B cell (primary cell): ENCODE results near the gene CPLX1. TPM values are rescaled to one million over a fixed set of nuclear protein-coding genes. Genes with fewer than 3 reads are reported as not detected.

Source experiments
- ATAC-seq: fragments of 200-7000 bp; cut with Tn5 transposase; one replicate; pipeline ENCODE4 v1.10.0; 2021; ENCODE audit warnings: low read depth, mild to moderate bottlenecking, moderate number of reproducible peaks, moderate library complexity
- CTCF ChIA-PET: fragments of 350-600 bp; sonication (Branson Sonifier 250); formaldehyde crosslinking; loops from one replicate; lab custom pipeline; 2021; ENCODE audit warnings: antibody characterized with exemption, inconsistent platforms; lab: Charles Lee
- POLR2A ChIA-PET: fragments of 350-600 bp; sonication (Branson Sonifier 250); formaldehyde crosslinking; loops from one replicate; lab custom pipeline; 2021; ENCODE audit warnings: antibody characterized with exemption; lab: Charles Lee
- DNase-seq: peaks from one replicate; pipeline ENCODE4 v3.0.0; 2013
- H2AFZ ChIP-seq: 2 replicates; pipeline ENCODE4 v1.6.1; 2012; ENCODE audit warnings: mild to moderate bottlenecking, low read depth, low read length; ENCODE audit not compliant: insufficient read depth, poor library complexity, severe bottlenecking
- H3K27ac ChIP-seq, 2 donors: 1 replicate in 1 of 2; 2 replicates in 1 of 2; pipeline ENCODE4 v1.5.1; 2012 to 2013; ENCODE audit warnings: low read length in 2 of 2, mild to moderate bottlenecking in 2 of 2, moderate library complexity in 1 of 2
- H3K27me3 ChIP-seq, 4 experiments: fragments of 200-600 bp in 1 of 4; sonication (generic) in 1 of 4; replicated peaks in 1 of 4; 1 replicate in 2 of 4; 2 replicates in 2 of 4; pipeline versions ENCODE4 v1.6.1 to v1.7.0; 2013 to 2016; ENCODE audit warnings: low read length in 3 of 4, mild to moderate bottlenecking in 2 of 4, mixed read lengths in 1 of 4, moderate library complexity in 1 of 4; ENCODE audit not compliant: insufficient read depth in 4 of 4, control insufficient read depth in 3 of 4; ENCODE audit errors: control extremely low read depth in 1 of 4
- H3K36me3 ChIP-seq, 2 experiments: replicated peaks in 1 of 2; 1 replicate in 1 of 2; 2 replicates in 1 of 2; pipeline versions ENCODE4 v1.6.1 to v1.7.1; 2013; ENCODE audit warnings: low read length in 1 of 2; ENCODE audit not compliant: insufficient read depth in 2 of 2, control insufficient read depth in 1 of 2; ENCODE audit errors: control extremely low read depth in 1 of 2, extremely low read depth in 1 of 2
- H3K4me1 ChIP-seq, 2 donors: fragments of 200-600 bp in 1 of 2; sonication (generic) in 1 of 2; 1 replicate in 1 of 2; 2 replicates in 1 of 2; pipeline versions ENCODE4 v1.5.1 to v1.6.1; 2013 to 2017; ENCODE audit warnings: low read length in 2 of 2; ENCODE audit not compliant: control insufficient read depth in 2 of 2, insufficient read depth in 2 of 2
- H3K4me2 ChIP-seq: replicated peaks from 2 replicates; pipeline ENCODE3; 2012; ENCODE audit warnings: mild to moderate bottlenecking, low read depth, low read length; ENCODE audit not compliant: poor library complexity, severe bottlenecking
- H3K4me3 ChIP-seq, 5 experiments: fragments of 200-600 bp in 1 of 5; sonication (generic) in 1 of 5; 1 replicate in 3 of 5; 2 replicates in 2 of 5; pipeline versions ENCODE4 v1.5.1 to v1.7.0; 2011 to 2016; ENCODE audit warnings: low read length in 4 of 5, mild to moderate bottlenecking in 4 of 5, low read depth in 2 of 5, control low read depth in 1 of 5, moderate library complexity in 1 of 5; ENCODE audit not compliant: insufficient read depth in 1 of 5; ENCODE audit errors: control extremely low read depth in 1 of 5, extremely low read depth in 1 of 5
- H3K79me2 ChIP-seq: fragments of 200-600 bp; sonication (generic); one replicate; pipeline ENCODE4 v1.6.0; 2016; ENCODE audit warnings: low read length; ENCODE audit not compliant: control insufficient read depth, insufficient read depth
- H3K9ac ChIP-seq: fragments of 200-600 bp; sonication (generic); 2 replicates; pipeline ENCODE4 v1.6.1; 2017; ENCODE audit warnings: mild to moderate bottlenecking, low read length, moderate library complexity
- H3K9me3 ChIP-seq, 3 donors: one replicate each; pipeline versions ENCODE4 v1.6.1 to v1.7.1; 2013; ENCODE audit warnings: low read length in 2 of 3; ENCODE audit not compliant: control insufficient read depth in 2 of 3, insufficient read depth in 1 of 3; ENCODE audit errors: control extremely low read depth in 1 of 3
- H4K20me1 ChIP-seq: 2 replicates; pipeline ENCODE4 v1.6.0; 2012; ENCODE audit warnings: mild to moderate bottlenecking, low read length; ENCODE audit not compliant: insufficient read depth, control insufficient read depth, poor library complexity, severe bottlenecking
- H3K27ac Mint-ChIP-seq: one replicate; pipeline ENCODE4 v1.8.0; 2021; ENCODE audit warnings: mixed read lengths
- H3K27me3 Mint-ChIP-seq: one replicate; pipeline ENCODE4 v1.8.0; 2021; ENCODE audit warnings: mixed read lengths
- H3K4me1 Mint-ChIP-seq: one replicate; pipeline ENCODE4 v1.8.0; 2021; ENCODE audit warnings: mixed read lengths
- H3K4me3 Mint-ChIP-seq: one replicate; pipeline ENCODE4 v1.8.0; 2021; ENCODE audit warnings: mixed read lengths
- H3K9me3 Mint-ChIP-seq: one replicate; pipeline ENCODE4 v1.8.0; 2022; ENCODE audit warnings: mixed read lengths; ENCODE audit not compliant: insufficient read depth
- CTCF ChIP-seq: fragments of 200-600 bp; IDR thresholded peaks from one replicate; pipeline ENCODE4 v1.8.0; 2022; ENCODE audit warnings: antibody characterized with exemption, mild to moderate bottlenecking
- EZH2 ChIP-seq: IDR thresholded peaks from 2 replicates; pipeline ENCODE4 v1.6.1; 2012; ENCODE audit warnings: borderline replicate concordance, low read depth, mild to moderate bottlenecking, moderate library complexity, low read length; ENCODE audit not compliant: insufficient read depth, poor library complexity, severe bottlenecking
- WGBS: methylation state at CpG from one replicate; pipeline ENCODE4 v1.1.5; 2013; ENCODE audit warnings: missing lambda C conversion rate; ENCODE audit not compliant: insufficient coverage; 5-methylcytosine and 5-hydroxymethylcytosine counted together
- intact Hi-C: fragments of 100-400 bp; cut with micrococcal nuclease; formaldehyde crosslinking; loops from one replicate; pipeline ENCODE4 v1.10.0; 2022
- polyA plus RNA-seq: library from polyadenylated mRNA; depleted of rRNA; stranded (reverse); fragments of >200 nt; gene quantifications from 2 replicates; pipeline ENCODE4 v1.2.3, GENCODE V29; 2012
- total RNA-seq, 2 donors: library from RNA; stranded (reverse); fragments of 120-200 nt in 1 of 2; gene quantifications; 1 replicate in 1 of 2; 2 replicates in 1 of 2; pipeline versions ENCODE4 v1.2.3 to v1.2.4, GENCODE V29; 2013 to 2022

Gene CPLX1
- total and polyA plus RNA-seq, 2 donors (not counting 1 experiment from before 2014, with no cell fraction given) = not detected

GRCh38 chr4:796206-796605 lies 29.7 kb downstream of the CPLX1 start:
- peaks cover 29% of the 10 kb centered on the region for H3K4me1 Mint-ChIP-seq
- DNase-seq (no peak), ATAC-seq (no peak)
- no peak overlapping the region for H3K4me3 Mint-ChIP-seq
- no peaks in the 10 kb centered on the region for H3K9me3 Mint-ChIP-seq
- Histone ChIP-seq H3K4me3 (no peak overlapping the region), H4K20me1 (no peaks in the 10 kb centered on the region), H3K36me3 (no peaks in the 10 kb centered on the region), H3K27me3 (peaks cover 0 to 52% (median 31%) of the 10 kb centered on the region in 4 experiments), H3K4me2 (no peak overlapping the region), H3K9ac (no peak overlapping the region), H3K27ac (no peak overlapping the region), H3K9me3 (peaks cover 0 to 10% (median 0%) of the 10 kb centered on the region in 3 donors), H3K79me2 (no peaks in the 10 kb centered on the region), H2AFZ (no peak overlapping the region), H3K4me1 (peaks cover 36 to 39% of the 10 kb centered on the region in 2 donors)
- ChIA-PET CTCF (interaction anchor here (1.5 kb wide), 1 partner anchor 53 kb away, joined by 4 read pairs; no protein-coding TSS in a partner anchor), POLR2A (no interaction called here)
- no peak overlapping the region for H3K27ac Mint-ChIP-seq
- intact Hi-C loops = no loop called here
- TF ChIP-seq EZH2 = no peak
- no peak for TF ChIP-seq CTCF
- peaks cover 42% of the 10 kb centered on the region for H3K27me3 Mint-ChIP-seq
- 97% methylated on average over 14 of the region's 17 CpGs for WGBS

GRCh38 chr4:795726-796119 lies 30.2 kb downstream of the CPLX1 start:
- Histone ChIP-seq H3K9ac (peak overlapping the region; percentile 26), H4K20me1 (no peaks in the 10 kb centered on the region), H3K9me3 (peaks cover 0 to 9% (median 0%) of the 10 kb centered on the region in 3 donors), H3K79me2 (no peaks in the 10 kb centered on the region), H3K4me1 (peaks cover 36 to 39% of the 10 kb centered on the region in 2 donors), H3K4me3 (no peak overlapping the region), H3K36me3 (no peaks in the 10 kb centered on the region), H3K27ac (no peak overlapping the region), H2AFZ (no peak overlapping the region), H3K4me2 (peak overlapping the region; percentile 69), H3K27me3 (peaks cover 0 to 52% (median 31%) of the 10 kb centered on the region in 4 experiments)
- H3K27ac Mint-ChIP-seq = no peak overlapping the region
- TF ChIP-seq EZH2 = no peak
- TF ChIP-seq CTCF = no peak
- DNase-seq = no peak
- ChIA-PET POLR2A (no interaction called here), CTCF (interaction anchor here (1.5 kb wide), 1 partner anchor 53 kb away, joined by 4 read pairs; no protein-coding TSS in a partner anchor)
- peaks cover 29% of the 10 kb centered on the region for H3K4me1 Mint-ChIP-seq
- no peak for ATAC-seq
- H3K9me3 Mint-ChIP-seq = no peaks in the 10 kb centered on the region
- WGBS = 21% methylated on average over 11 of the region's 20 CpGs
- peaks cover 45% of the 10 kb centered on the region for H3K27me3 Mint-ChIP-seq
- no peak overlapping the region for H3K4me3 Mint-ChIP-seq
- intact Hi-C loops = no loop called here
